Lung microvascular endothelial cell (primary cell): ENCODE measurements around the gene KLHL4. TPM values are rescaled to one million over a fixed set of nuclear protein-coding genes. Genes with fewer than 3 reads are reported as not detected.
"Not testable (repeated sequence)": the region's sequence is repeated elsewhere in the genome, so short reads cannot be mapped to it uniquely, and the experiment has no call there.

Experiments
- DNase-seq, 2 donors: peaks; one replicate each; pipeline versions ENCODE4 v3.0.0 to v3.0.0-alpha.2; 2010; ENCODE audit warnings: low read depth in 2 of 2
- total RNA-seq: library from RNA; depleted of rRNA; stranded (reverse); fragments of >200 nt; gene quantifications from 2 replicates; pipeline ENCODE4 v1.2.1, GENCODE V29; 2014

Gene KLHL4, protein sequence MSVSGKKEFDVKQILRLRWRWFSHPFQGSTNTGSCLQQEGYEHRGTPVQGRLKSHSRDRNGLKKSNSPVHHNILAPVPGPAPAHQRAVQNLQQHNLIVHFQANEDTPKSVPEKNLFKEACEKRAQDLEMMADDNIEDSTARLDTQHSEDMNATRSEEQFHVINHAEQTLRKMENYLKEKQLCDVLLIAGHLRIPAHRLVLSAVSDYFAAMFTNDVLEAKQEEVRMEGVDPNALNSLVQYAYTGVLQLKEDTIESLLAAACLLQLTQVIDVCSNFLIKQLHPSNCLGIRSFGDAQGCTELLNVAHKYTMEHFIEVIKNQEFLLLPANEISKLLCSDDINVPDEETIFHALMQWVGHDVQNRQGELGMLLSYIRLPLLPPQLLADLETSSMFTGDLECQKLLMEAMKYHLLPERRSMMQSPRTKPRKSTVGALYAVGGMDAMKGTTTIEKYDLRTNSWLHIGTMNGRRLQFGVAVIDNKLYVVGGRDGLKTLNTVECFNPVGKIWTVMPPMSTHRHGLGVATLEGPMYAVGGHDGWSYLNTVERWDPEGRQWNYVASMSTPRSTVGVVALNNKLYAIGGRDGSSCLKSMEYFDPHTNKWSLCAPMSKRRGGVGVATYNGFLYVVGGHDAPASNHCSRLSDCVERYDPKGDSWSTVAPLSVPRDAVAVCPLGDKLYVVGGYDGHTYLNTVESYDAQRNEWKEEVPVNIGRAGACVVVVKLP
- total RNA-seq: 51.8 and 53.2 TPM in 2 replicates

DNA sequence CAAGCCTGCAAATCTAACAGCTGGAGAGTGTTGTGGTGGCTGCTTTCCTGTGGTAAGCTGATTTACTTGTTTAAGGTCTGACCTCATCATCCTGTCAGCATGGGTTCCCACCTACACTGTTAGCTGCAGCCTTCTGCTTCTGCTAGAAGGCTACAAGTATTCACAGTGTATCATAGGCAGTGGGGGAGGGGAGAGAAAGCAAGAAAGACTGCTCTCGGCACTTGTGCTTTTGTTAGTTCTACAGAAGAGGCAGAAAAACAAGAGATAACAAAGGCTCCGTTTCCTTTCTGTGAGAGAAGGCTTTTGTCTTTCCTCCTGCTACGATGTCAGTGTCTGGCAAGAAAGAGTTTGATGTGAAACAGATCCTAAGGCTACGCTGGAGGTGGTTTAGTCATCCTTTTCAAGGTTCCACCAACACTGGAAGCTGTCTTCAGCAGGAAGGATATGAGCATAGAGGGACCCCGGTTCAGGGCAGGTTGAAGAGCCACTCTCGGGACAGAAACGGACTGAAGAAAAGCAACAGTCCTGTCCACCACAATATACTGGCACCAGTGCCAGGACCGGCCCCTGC lies at the start of gene KLHL4:
KLHL4 (plus strand) TSS at position 232 of the 571 bp plus-strand sequence; CDS start at position 324, 92 bp downstream.
- DNase-seq: peak; percentile 90 to 96

DNA sequence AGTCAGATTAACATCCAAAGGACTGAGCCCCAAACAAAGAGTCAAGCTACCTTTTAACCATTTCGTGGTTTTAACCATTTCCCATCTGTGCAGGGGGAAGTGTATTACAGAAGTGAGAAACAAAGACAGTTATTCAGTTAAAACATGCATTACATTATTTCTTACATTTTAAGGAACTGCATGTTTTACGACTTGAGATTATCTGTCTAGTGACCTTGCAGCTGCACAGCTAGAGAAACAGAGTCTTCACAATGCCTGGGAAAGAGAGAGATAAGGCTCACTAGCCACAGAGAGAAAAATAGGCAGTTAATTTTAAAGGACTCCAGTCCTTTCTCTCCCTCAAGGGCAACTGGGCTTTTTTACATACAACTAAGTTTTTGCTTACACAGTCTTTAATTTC lies 48.7 kb upstream of the KLHL4 start:
- DNase-seq: no peak

DNA sequence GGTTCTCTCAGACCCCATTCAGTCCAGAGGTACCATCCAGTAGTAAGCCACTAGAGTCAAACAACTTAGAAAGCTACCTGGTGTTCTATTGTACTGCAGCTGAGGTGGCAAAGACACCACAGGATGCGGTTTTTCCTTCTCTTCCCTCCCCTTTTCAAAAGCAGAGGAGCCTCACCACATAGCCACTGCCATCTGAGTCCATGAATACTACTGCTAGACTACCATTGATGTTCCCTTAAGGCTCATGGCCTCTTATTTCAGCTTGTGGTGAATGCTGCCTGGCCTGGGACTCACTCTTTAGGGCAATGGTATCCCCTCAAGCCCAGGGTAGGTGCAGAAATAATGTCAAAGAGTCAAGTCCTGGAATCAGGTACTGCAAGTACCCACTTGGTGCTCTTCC lies 41.8 kb upstream of the KLHL4 start:
- no peak for DNase-seq

DNA sequence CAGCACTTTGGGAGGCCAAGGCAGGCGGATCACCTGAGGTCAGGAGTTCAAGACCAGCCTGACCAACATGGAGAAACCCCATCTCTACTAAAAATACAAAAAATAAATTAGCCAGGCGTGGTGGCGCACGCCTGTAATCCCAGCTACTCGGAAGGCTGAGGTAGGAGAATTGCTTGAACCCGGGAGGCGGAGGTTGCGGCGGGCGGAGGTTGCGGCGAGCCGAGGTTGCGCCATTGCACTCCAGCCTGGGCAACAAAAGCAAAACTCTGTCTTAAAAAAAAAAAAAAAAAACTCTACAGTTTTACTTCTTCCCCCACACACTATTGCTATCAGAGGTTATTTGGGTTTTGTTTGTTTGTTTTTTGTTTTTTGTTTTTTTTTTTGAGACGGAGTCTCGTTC lies 38.9 kb upstream of the KLHL4 start:
- DNase-seq: not testable (repeated sequence)

DNA sequence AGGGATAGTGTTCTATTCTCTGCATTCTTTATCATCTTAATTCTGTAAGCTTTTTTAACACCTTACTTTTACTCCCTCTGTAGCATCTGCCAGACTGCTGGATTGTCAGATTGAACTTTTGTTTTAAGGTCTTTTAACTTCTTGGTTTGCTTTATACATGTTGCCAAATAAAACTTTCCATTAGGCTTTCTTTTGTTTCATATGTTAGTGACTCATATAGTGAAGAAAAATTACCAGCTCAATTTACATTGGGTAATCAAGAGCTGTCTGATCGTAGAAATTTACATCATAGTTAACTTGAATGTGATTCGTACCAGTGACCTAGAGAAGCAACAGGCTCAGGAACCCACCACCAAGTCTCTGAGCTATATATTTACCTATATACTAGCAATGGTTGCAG lies 28.5 kb upstream of the KLHL4 start:
- peak in 1 of 2 donors; percentile 62 for DNase-seq

DNA sequence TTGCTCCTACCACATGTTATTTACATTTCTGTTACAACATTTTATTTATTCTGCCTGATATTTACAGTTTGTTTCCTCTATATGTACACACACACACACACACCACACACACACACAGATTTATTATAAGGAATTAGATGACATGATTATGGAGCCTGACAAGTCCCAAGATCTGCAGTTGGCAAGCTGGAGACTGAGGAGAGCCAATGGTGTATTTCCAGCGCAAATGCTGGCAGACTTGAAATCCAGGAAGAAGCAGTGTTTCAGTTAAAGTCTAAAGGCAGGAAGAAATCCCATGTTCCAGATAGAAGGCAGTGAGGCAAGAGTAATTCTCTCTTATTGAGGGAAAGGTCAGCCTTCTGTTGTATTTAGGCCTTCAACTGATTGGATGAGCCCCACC lies 1.8 kb upstream of the KLHL4 start:
- DNase-seq: peak in 1 of 2 donors; percentile 12

DNA sequence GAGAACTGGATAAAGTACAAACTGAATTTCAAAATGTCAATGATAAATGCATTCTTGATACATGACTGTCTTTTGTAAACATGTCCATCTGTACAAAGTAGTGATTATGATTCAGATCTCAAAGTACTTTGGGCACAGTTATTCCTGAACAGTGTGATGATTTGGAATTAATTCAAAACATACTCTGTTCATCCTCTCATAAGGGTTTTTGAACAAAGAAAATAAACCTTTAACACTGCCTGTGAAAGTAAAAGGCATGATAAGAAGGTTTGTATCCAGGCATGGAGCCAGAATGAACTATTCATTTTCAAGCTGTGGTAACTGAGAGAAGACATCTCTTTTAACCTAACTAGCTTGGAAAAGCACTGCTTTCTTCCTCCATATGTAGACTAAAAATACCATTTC lies 883 bp upstream of the KLHL4 start:
- peak; percentile 46 to 83 for DNase-seq

DNA sequence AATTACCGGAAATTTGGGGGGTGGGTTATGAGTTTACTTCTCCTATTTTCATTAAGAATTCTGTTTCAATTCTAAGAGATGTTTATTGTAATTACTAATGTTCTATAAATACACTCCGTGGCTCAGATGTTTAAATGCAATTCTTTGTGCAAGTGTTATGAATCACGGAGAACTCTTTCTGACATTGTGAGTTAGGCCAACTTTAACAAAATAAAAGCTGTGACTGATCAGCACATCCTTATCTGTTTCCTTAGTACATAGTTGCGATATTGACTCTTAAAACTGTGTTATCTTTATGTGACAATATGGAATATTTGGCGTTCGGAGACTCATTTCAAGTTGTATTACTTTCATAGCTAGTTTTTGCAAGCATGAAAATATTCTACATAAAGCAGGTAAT lies 902 bp downstream of the KLHL4 start:
- peak; percentile 45 to 48 for DNase-seq

DNA sequence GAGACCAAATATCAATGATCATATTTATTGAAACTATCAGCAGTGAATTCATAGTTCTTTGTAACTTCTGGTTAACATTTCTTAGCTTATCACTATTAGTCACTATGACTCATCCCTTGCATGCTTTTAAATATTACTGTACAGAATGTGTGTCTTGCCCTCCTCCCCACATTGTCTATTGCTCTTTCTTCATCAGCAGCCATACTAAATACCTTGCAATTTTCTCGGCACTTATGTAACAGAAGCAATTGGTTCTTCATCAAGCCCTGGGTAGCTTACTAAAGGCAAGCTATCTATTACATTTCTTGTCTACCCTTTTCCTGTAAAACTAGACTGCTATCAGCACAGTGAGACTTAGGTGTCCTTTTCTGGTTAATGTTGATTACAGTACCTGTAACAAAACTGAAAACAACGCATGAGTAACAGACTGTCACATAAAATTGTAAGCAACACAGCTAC lies 8.2 kb downstream of the KLHL4 start:
- DNase-seq: peak in 1 of 2 donors; percentile 63

DNA sequence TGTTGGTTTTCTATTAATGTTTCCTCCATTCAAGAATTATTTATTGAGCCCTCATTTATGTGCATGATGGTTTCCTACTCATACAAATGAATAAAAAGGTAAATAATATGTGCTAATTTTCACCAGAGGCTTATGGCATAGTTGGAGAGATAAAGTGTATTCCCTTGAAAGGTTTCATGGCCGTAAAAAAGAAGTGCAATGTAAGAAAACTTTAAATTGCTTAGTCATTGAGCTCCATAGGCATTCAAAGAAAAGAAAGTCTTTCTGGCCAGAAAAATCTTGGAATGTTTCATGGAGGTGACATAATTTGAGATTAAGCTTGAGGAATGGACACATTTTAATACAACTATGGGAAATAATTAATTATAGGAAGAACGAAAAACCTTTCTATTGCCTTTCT lies 8.7 kb downstream of the KLHL4 start:
- no peak for DNase-seq

DNA sequence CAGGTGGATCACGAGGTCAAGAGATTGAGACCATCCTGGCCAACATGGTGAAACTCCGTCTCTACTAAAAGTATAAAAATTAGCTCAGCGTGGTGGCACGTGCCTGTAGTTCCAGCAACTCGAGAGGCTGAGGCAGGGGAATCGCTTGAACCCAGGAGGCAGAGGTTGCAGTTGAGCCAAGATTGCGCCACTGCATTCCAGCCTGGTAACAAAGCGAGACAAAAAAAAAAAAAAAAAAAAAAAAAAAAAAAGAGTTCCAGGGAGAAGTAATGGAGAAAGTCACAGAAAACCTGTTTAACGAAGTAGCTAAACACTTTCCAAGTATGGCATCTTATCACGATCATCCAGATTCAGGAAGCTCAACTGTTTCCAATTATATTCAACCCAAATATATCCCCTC lies 10.9 kb downstream of the KLHL4 start:
- DNase-seq: no peak

DNA sequence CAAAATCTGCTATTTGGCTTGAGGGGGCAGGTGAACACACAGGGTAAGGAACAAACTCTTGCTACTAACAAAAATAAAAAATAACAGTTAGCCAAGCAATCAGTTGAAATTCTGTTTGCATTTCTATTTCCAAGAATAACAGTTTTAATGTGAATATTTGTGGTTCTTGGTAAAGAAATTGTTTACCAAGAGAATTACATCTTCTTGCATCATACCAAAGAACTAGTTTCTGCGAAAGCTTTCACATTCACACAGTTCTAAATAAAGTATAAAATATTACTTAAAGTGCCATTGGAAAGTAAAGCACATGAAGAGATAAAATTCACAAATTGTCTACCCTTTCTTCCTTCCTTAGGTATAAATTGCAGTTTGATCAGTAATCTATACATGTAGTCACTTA lies 54.4 kb downstream of the KLHL4 start:
- no peak for DNase-seq

DNA sequence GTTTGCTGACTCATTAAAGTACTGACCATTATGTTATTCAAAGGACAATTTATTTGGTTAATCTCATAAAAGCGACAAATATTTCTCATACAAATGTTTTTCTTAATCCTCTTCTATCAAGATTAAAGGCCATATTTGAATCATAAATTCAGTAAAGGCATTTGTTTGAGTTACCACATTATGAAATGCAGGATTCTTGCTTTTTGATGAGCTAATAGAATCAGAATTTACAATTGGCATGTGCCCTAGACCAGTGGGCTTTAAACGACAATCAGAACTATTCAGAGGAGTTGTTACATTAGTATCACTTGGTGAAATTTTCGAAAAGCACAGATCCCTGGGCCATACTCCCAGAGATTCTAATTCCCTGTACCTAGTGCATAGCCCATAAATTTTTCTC lies 55.3 kb downstream of the KLHL4 start:
- no peak for DNase-seq

DNA sequence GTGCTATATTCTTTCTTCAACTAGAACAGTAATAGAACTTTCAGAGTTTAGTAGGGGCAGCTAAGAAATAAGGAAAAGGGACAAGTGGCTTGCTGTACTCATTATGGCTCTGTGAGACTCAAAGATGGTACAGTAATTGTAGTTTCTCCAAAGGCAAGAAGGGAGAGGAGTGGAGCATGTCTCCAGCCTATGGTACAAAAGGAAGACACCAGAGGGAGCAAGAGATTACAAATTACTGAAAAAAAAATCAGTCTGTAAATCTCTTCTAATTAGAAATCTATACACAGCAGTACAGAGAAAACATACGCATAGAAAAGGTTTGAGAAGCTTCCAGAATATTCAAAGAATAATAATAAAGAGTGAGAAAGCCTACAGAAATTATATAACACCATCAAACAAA lies 61.4 kb downstream of the KLHL4 start:
- DNase-seq: peak in 1 of 2 donors; percentile 20

DNA sequence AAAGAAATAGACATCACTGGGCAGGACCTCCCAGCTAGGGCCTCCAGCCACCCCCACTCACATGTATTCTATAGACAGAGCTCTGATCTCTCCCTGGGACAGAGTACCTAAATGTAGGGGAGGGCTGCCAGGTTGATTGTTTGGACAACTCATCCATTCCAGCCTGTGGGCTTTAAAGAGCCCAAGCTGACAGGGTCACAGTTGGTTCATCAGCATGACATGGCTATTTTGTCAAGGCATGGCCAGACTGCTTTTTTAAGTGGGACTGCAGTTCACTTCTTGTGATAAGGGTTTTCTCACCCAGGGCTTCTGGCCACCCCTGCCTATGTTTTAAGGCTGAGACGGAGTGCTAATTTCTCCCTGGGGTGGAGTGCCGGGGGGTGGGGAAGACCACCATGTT lies 63.3 kb downstream of the KLHL4 start:
- DNase-seq: no peak

DNA sequence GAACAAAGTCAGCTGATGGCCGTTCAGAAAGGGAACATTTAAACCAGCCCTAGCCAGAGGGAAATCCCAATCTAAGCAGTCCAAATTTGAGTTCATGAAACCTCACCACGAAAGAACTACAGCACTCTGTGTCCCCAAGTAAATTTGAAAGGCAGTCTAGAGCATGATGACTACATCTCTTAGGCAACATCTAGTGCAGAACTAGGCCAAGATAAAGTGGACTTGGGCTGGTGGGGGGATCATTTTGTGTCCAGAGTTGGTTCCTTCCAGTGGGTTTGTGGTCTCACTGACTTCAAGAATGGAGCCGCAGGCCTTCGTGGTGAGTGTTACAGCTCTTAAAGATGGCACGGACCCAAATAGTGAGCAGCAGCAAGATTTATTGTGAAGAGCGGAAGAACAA lies 64.9 kb downstream of the KLHL4 start:
- DNase-seq: no peak

DNA sequence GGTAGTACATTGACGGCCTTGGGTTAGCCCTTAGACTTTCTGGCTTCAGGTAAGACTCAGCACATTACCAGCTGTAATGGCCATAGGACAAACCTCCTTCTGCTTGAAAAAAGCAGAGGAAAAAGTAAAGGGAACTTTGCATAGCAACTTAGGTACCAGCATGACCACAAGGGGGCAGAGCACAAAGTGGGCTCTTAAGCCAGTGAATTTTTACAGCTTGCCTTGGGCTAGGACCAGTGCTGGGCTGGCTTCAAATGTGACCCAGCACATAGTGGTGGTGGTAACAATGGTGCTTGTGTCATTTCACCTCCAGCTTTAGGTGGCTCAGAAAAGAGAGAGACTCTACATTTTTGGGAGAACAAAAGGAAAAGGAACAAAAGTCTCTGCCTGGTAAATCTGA lies 66.1 kb downstream of the KLHL4 start:
- peak; percentile 54 to 56 for DNase-seq

DNA sequence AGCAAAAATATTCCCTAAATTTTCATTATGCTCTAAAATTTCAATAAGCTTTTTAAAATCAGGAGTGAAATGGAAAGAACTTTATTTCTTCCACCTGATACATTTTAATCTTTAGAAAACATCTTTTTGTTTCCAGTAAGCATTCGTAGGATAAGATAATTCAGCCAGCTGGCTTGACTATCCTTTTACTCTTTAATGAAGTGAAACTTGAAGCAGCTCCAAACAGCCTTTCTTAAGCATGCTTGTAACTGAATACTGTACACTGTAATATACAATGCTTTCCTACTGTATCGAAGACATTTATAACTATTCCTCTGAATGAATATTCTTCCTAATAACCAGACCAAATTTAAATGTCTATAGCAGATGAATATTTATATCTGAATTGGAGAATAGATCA lies 98.8 kb downstream of the KLHL4 start:
- no peak for DNase-seq

DNA sequence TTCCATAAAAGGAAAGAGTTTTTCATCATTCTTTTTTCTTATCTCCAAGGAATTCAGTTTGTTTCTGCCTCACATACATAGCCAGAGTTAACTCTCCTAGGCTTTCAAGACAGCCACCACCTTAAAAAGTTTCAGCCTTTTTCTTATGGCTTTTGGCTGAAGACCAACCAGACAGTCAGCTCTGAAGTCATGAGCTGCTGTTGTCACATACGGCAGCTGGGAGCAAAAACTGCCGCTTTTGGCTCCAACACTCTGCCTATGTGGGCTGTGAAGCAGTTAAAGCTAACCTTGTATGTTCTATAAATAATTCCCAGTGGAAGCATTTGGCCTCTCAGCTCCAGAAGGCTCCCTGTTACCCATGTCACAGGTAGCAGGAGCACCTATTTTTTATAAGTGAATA lies 104.1 kb downstream of the KLHL4 start:
- DNase-seq: peak in 1 of 2 donors; percentile 37

DNA sequence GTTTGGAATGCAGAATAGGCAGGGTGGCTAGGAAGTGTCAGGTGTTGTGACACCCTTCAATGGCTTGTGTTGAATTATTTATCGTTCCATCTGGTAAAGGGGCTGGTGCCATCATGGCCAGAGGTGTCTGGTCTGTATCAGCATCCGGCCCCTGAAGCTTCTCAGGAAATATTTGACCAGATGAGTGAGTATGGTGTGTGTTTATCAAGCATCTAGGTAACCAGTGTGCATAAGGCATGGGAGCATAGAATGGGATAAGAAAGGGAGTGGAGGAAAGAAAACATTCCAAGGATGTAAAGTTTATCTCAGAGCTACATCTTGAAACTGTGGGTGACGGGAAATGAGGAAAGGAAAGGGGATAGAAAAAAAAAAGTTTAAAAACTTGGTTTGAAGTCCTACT lies 109.4 kb downstream of the KLHL4 start:
- DNase-seq: peak; percentile 14 to 36

DNA sequence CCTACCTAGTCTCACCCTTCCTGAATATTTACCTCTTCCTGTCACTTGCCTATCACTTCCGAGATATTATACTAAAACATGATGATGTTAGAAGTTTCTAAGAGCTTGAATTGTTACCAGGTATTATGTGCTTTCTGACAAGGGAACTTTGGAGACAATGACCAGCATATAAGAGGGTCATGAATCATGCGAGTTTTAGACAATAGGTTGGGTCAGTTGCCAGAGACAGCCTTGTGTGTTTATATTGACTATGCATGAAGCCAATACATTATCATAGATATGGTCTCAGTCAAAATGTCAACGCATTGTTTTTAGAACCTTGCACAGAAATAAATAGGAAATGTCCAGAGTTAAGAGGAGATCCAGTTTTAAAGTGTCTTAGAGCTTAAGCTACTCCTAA lies 116.8 kb downstream of the KLHL4 start:
- peak; percentile 28 to 79 for DNase-seq

DNA sequence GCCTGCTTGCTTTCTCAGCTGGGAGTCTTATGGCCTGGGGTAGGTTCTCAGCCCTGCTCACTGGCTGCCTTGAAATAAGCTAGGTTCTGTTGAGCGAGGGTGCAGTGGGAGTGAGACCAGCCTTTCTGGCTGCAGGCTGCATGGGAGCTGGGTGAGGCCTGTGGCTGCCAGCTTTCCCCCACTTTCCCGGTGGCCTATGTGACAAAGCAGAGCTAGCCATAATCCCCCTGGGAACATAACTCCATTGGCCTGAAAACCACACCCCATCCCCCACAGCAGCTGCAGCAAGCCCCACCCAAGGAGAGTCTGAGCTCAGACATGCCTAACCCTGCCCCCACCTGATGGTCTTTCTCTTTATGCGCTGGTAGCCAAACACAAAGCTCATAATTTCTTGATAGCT lies 118.9 kb downstream of the KLHL4 start:
- no peak for DNase-seq
